Measurements from ENCODE around the gene TERB1.

TERB1 gene

DNA sequence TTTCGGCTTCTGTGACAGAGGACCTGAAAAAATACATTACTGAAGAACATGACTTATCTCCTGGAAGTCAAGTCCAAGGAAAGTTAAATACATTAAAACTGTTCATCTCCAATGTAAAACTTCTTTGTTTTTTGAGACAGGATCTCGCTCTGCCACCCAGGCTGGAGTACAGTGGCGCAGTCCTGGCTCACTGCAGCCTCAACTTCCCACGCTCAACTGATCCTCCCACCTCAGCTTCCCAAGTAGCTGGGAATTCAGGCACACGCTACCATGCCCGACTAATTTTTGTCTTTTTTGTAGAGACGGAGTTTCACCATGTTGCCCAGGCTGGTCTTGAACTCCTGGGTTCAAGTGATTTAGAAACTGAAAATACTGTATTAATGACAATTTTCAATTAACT is 9.7 kb upstream of the TERB1 start:
- Histone ChIP-seq H2BK120ac (ENCODE audit: low read depth, low read length) (no peak overlapping the region), H3K4me1 (ENCODE audit: control insufficient read depth, low read depth, low read length) (no peaks in the 10 kb centered on the region), H3K18ac (ENCODE audit: low read length) (no peak overlapping the region), H3K27me3 (ENCODE audit: insufficient read depth, low read length, poor library complexity) (no peaks in the 10 kb centered on the region), H3K4me2 (ENCODE audit: low read length) (no peak overlapping the region), H2BK5ac (ENCODE audit: low read length) (no peak overlapping the region), H3K27ac (ENCODE audit: low read depth, low read length) (no peak overlapping the region), H3K23ac (ENCODE audit: low read length) (no peak overlapping the region), H2AK5ac (ENCODE audit: low read length) (no peak overlapping the region), H3K9ac (ENCODE audit: low read length) (no peak overlapping the region), H3K4ac (ENCODE audit: low read depth, low read length) (no peak overlapping the region), H3K36me3 (ENCODE audit: control insufficient read depth, insufficient read depth, low read length) (peaks cover 10% of the 10 kb centered on the region), H3K79me2 (ENCODE audit: control insufficient read depth, insufficient read depth, low read length) (no peaks in the 10 kb centered on the region), H3K56ac (ENCODE audit: low read length) (no peak overlapping the region), H3K79me1 (ENCODE audit: low read length) (no peaks in the 10 kb centered on the region), H2BK15ac (replicated peaks; ENCODE audit: low read depth) (no peak overlapping the region), H4K8ac (ENCODE audit: low read depth, low read length) (no peak overlapping the region), H4K5ac (ENCODE audit: low read length) (no peak overlapping the region), H3K4me3 (ENCODE audit: low read length) (no peak overlapping the region)
- WGBS (ENCODE audit: extremely low coverage, insufficient coverage, low lambda C conversion rate): no CpG with 5 or more reads among the region's 7 CpGs
- no peak for DNase-seq

DNA sequence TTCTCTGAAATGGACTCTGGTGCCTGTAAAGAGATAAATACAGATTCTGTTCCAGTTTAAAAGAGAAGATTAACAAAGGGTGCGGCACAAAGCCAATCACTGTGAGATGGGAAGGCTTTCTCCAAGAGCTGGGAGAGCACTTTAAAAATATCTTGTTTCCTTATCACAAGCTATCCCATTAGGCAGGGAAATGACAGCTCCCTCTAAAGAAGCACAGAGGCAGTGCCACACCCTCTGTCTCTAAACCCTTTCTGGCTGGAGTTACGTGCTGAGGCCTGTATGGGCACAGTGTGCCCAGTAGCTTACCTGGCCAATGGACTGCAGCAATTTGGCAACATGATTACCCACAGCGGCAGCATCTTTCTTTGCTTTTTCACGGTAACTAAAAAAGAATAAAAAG is 9.0 kb upstream of the TERB1 start:
- no peak overlapping the region for H2BK5ac ChIP-seq (ENCODE audit: low read length)
- no peak overlapping the region for H3K4ac ChIP-seq (ENCODE audit: low read depth, low read length)
- H3K27me3 ChIP-seq (ENCODE audit: insufficient read depth, low read length, poor library complexity): no peaks in the 10 kb centered on the region
- H3K56ac ChIP-seq (ENCODE audit: low read length): no peak overlapping the region
- H2BK15ac ChIP-seq (replicated peaks; ENCODE audit: low read depth): no peak overlapping the region
- H4K5ac ChIP-seq (ENCODE audit: low read length): no peak overlapping the region
- no peak overlapping the region for H3K18ac ChIP-seq (ENCODE audit: low read length)
- H3K4me1 ChIP-seq (ENCODE audit: control insufficient read depth, low read depth, low read length): no peaks in the 10 kb centered on the region
- no peak overlapping the region for H2AK5ac ChIP-seq (ENCODE audit: low read length)
- no peak overlapping the region for H3K27ac ChIP-seq (ENCODE audit: low read depth, low read length)
- DNase-seq: peak; percentile 5
- no peak overlapping the region for H3K23ac ChIP-seq (ENCODE audit: low read length)
- no peak overlapping the region for H3K9ac ChIP-seq (ENCODE audit: low read length)
- H3K4me2 ChIP-seq (ENCODE audit: low read length): no peak overlapping the region
- no peaks in the 10 kb centered on the region for H3K79me2 ChIP-seq (ENCODE audit: control insufficient read depth, insufficient read depth, low read length)
- H3K36me3 ChIP-seq (ENCODE audit: control insufficient read depth, insufficient read depth, low read length): peaks cover 10% of the 10 kb centered on the region
- WGBS (ENCODE audit: extremely low coverage, insufficient coverage, low lambda C conversion rate): no CpG with 5 or more reads among the region's 4 CpGs
- no peak overlapping the region for H4K8ac ChIP-seq (ENCODE audit: low read depth, low read length)
- no peak overlapping the region for H2BK120ac ChIP-seq (ENCODE audit: low read depth, low read length)
- no peaks in the 10 kb centered on the region for H3K79me1 ChIP-seq (ENCODE audit: low read length)
- no peak overlapping the region for H3K4me3 ChIP-seq (ENCODE audit: low read length)

GRCh38 chr16:66809765-66810164 is 8.4 kb upstream of the TERB1 start:
- H3K56ac ChIP-seq (ENCODE audit: low read length): no peak overlapping the region
- no peak overlapping the region for H3K4me2 ChIP-seq (ENCODE audit: low read length)
- no peak overlapping the region for H3K4me3 ChIP-seq (ENCODE audit: low read length)
- H2BK5ac ChIP-seq (ENCODE audit: low read length): no peak overlapping the region
- no peak overlapping the region for H3K4ac ChIP-seq (ENCODE audit: low read depth, low read length)
- 100% methylated on average over 1 of the region's 4 CpGs for WGBS (ENCODE audit: extremely low coverage, insufficient coverage, low lambda C conversion rate)
- H3K27me3 ChIP-seq (ENCODE audit: insufficient read depth, low read length, poor library complexity): no peaks in the 10 kb centered on the region
- no peaks in the 10 kb centered on the region for H3K79me2 ChIP-seq (ENCODE audit: control insufficient read depth, insufficient read depth, low read length)
- no peaks in the 10 kb centered on the region for H3K79me1 ChIP-seq (ENCODE audit: low read length)
- DNase-seq: no peak
- H3K18ac ChIP-seq (ENCODE audit: low read length): no peak overlapping the region
- H3K27ac ChIP-seq (ENCODE audit: low read depth, low read length): no peak overlapping the region
- no peak overlapping the region for H4K8ac ChIP-seq (ENCODE audit: low read depth, low read length)
- no peak overlapping the region for H3K9ac ChIP-seq (ENCODE audit: low read length)
- no peak overlapping the region for H3K23ac ChIP-seq (ENCODE audit: low read length)
- H2AK5ac ChIP-seq (ENCODE audit: low read length): no peak overlapping the region
- H3K4me1 ChIP-seq (ENCODE audit: control insufficient read depth, low read depth, low read length): no peaks in the 10 kb centered on the region
- H2BK15ac ChIP-seq (replicated peaks; ENCODE audit: low read depth): no peak overlapping the region
- H3K36me3 ChIP-seq (ENCODE audit: control insufficient read depth, insufficient read depth, low read length): peaks cover 13% of the 10 kb centered on the region
- no peak overlapping the region for H4K5ac ChIP-seq (ENCODE audit: low read length)
- H2BK120ac ChIP-seq (ENCODE audit: low read depth, low read length): no peak overlapping the region

DNA sequence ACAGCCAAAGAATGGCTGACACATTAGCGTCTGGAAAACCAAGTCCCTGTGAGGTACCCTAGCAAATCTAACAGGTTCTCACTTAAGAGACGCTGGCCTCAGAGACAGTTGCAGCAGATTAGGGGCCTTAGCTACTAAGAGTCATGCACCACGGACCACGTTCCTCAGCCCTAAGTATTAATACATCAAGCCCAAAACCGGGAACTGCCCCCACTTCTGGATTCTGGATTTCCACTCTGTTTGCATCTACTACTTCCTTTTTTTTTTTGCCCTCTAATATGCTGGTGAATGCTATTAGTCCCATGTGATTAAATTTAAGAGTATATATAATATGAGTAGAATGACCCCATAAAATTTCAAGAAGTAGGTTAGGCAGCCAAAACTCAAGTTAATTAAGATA is 775 bp upstream of the TERB1 start:
- Histone ChIP-seq H3K4ac (ENCODE audit: low read depth, low read length) (no peak overlapping the region), H3K9ac (ENCODE audit: low read length) (no peak overlapping the region), H3K4me3 (ENCODE audit: low read length) (no peak overlapping the region), H2BK15ac (replicated peaks; ENCODE audit: low read depth) (no peak overlapping the region), H4K8ac (ENCODE audit: low read depth, low read length) (no peak overlapping the region), H4K5ac (ENCODE audit: low read length) (no peak overlapping the region), H3K56ac (ENCODE audit: low read length) (no peak overlapping the region), H3K23ac (ENCODE audit: low read length) (no peak overlapping the region), H3K4me1 (ENCODE audit: control insufficient read depth, low read depth, low read length) (no peaks in the 10 kb centered on the region), H3K4me2 (ENCODE audit: low read length) (no peak overlapping the region), H2BK5ac (ENCODE audit: low read length) (no peak overlapping the region), H3K27ac (ENCODE audit: low read depth, low read length) (no peak overlapping the region), H2BK120ac (ENCODE audit: low read depth, low read length) (no peak overlapping the region), H3K18ac (ENCODE audit: low read length) (no peak overlapping the region), H3K79me1 (ENCODE audit: low read length) (no peaks in the 10 kb centered on the region), H3K27me3 (ENCODE audit: insufficient read depth, low read length, poor library complexity) (no peaks in the 10 kb centered on the region), H3K79me2 (ENCODE audit: control insufficient read depth, insufficient read depth, low read length) (no peaks in the 10 kb centered on the region), H3K36me3 (ENCODE audit: control insufficient read depth, insufficient read depth, low read length) (peaks cover 7% of the 10 kb centered on the region), H2AK5ac (ENCODE audit: low read length) (no peak overlapping the region)
- WGBS (ENCODE audit: extremely low coverage, insufficient coverage, low lambda C conversion rate): no CpG with 5 or more reads among the region's 5 CpGs
- no peak for DNase-seq

- Histone ChIP-seq H2BK5ac (ENCODE audit: low read length) (no peak overlapping the region), H3K36me3 (ENCODE audit: control insufficient read depth, insufficient read depth, low read length) (peaks cover 4% of the 10 kb centered on the region), H3K27ac (ENCODE audit: low read depth, low read length) (no peak overlapping the region), H3K79me2 (ENCODE audit: control insufficient read depth, insufficient read depth, low read length) (no peaks in the 10 kb centered on the region), H3K56ac (ENCODE audit: low read length) (no peak overlapping the region), H3K23ac (ENCODE audit: low read length) (no peak overlapping the region), H2AK5ac (ENCODE audit: low read length) (no peak overlapping the region), H2BK15ac (replicated peaks; ENCODE audit: low read depth) (no peak overlapping the region), H3K4me1 (ENCODE audit: control insufficient read depth, low read depth, low read length) (no peaks in the 10 kb centered on the region), H4K8ac (ENCODE audit: low read depth, low read length) (no peak overlapping the region), H4K5ac (ENCODE audit: low read length) (no peak overlapping the region), H3K4ac (ENCODE audit: low read depth, low read length) (no peak overlapping the region), H3K79me1 (ENCODE audit: low read length) (no peaks in the 10 kb centered on the region), H3K4me3 (ENCODE audit: low read length) (no peak overlapping the region), H3K9ac (ENCODE audit: low read length) (no peak overlapping the region), H2BK120ac (ENCODE audit: low read depth, low read length) (no peak overlapping the region), H3K4me2 (ENCODE audit: low read length) (no peak overlapping the region), H3K18ac (ENCODE audit: low read length) (no peak overlapping the region), H3K27me3 (ENCODE audit: insufficient read depth, low read length, poor library complexity) (no peaks in the 10 kb centered on the region)
- no CpG with 5 or more reads among the region's 19 CpGs for WGBS (ENCODE audit: extremely low coverage, insufficient coverage, low lambda C conversion rate)
- DNase-seq: no peak
Observed at GRCh38 chr16:66800856-66801255, 528 bp downstream of the TERB1 start.

DNA sequence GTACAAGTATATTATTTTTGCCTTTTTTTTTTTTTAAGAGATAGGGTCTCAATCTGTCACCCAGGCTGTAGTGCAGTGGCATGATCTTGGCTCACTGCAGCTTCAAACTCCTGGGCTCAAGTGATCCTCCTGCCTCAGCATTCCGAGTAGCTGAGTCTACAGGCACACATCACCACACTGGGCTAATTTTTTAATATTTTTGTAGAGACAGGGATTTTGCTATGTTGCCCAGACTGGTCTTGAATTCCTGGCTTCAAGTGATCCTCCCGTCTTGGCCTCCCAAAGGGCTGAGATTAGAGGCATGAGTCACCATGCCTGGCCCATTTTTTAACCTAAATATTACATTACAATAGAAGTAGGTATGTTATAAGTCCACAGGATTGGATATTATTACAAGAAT is 3.2 kb downstream of the TERB1 start:
- Histone ChIP-seq H4K8ac (ENCODE audit: low read depth, low read length) (no peak overlapping the region), H3K56ac (ENCODE audit: low read length) (no peak overlapping the region), H3K4me3 (ENCODE audit: low read length) (no peak overlapping the region), H3K23ac (ENCODE audit: low read length) (no peak overlapping the region), H2BK15ac (replicated peaks; ENCODE audit: low read depth) (no peak overlapping the region), H3K36me3 (ENCODE audit: control insufficient read depth, insufficient read depth, low read length) (no peaks in the 10 kb centered on the region), H3K4me1 (ENCODE audit: control insufficient read depth, low read depth, low read length) (no peaks in the 10 kb centered on the region), H3K4me2 (ENCODE audit: low read length) (no peak overlapping the region), H3K79me2 (ENCODE audit: control insufficient read depth, insufficient read depth, low read length) (no peaks in the 10 kb centered on the region), H3K9ac (ENCODE audit: low read length) (no peak overlapping the region), H3K79me1 (ENCODE audit: low read length) (no peaks in the 10 kb centered on the region), H2AK5ac (ENCODE audit: low read length) (no peak overlapping the region), H3K18ac (ENCODE audit: low read length) (no peak overlapping the region), H2BK120ac (ENCODE audit: low read depth, low read length) (no peak overlapping the region), H2BK5ac (ENCODE audit: low read length) (no peak overlapping the region), H3K27me3 (ENCODE audit: insufficient read depth, low read length, poor library complexity) (no peaks in the 10 kb centered on the region), H4K5ac (ENCODE audit: low read length) (no peak overlapping the region), H3K4ac (ENCODE audit: low read depth, low read length) (no peak overlapping the region), H3K27ac (ENCODE audit: low read depth, low read length) (no peak overlapping the region)
- WGBS (ENCODE audit: extremely low coverage, insufficient coverage, low lambda C conversion rate): no CpG with 5 or more reads among the region's 2 CpGs
- no peak for DNase-seq
